Stimulated activated CD4-positive, alpha-beta T cell treated with anti-CD3 and anti-CD28 coated beads, TNF-alpha, amount 100 ng/mL, for 4 hours (primary cell): ENCODE results near the gene SPATA21.
"Not testable (repeated sequence)": the region's sequence is repeated elsewhere in the genome, so short reads cannot be mapped to it uniquely, and the experiment has no call there.

Experiments used
- DNase-seq, 3 experiments: peaks; one replicate each; pipeline ENCODE4 v3.0.0-alpha.2; 2020; ENCODE audit warnings: low read depth in 3 of 3

Gene SPATA21, protein sequence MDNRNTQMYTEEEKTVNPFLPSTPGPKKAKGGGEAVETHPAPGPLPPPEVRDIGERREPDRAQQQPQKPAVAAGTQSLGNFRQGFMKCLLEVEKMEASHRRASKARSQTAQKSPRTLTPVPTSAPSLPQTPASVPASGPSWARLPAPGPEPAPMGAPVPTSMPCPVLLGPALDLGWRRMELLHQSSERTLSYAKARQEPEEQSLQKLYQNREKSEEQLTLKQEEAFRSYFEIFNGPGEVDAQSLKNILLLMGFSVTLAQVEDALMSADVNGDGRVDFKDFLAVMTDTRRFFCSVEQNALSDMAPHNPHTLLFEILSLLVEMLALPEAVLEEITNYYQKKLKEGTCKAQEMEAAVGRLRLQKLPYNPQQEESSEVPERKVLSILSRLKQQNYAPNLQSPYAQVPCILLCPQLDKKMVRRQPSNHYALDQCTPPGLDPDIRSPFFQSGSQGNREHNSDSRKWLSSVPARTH

GRCh38 chr1:16436946-16437474, at the start of gene SPATA21:
Gene SPATA21, minus strand, starts transcription at chr1:16437424. Its CDS starts 6,053 bp downstream, at chr1:16431371.
- DNase-seq: no peak

DNA sequence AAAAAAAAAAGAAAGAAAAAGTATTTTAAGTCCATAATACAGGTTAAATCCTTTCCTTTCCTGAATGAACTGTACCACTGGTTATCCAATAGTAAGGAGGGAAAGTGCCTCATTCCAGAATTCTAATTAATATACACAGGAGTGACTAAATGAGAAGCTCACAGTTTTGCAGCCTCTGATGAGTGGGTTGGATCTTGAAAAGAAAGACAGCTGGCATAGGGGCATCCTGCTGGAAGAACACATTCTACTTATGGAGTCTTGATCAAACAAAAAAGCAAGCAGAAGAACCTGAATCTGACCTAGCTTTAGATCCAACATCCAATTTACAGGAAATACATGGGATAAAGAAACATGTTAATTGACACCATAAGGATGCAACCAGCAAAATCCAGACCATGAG, 49.8 kb upstream of the SPATA21 start:
- not testable (repeated sequence) for DNase-seq

GRCh38 chr1:16486316-16486715, 49.1 kb upstream of the SPATA21 start:
- not testable (repeated sequence) for DNase-seq

DNA sequence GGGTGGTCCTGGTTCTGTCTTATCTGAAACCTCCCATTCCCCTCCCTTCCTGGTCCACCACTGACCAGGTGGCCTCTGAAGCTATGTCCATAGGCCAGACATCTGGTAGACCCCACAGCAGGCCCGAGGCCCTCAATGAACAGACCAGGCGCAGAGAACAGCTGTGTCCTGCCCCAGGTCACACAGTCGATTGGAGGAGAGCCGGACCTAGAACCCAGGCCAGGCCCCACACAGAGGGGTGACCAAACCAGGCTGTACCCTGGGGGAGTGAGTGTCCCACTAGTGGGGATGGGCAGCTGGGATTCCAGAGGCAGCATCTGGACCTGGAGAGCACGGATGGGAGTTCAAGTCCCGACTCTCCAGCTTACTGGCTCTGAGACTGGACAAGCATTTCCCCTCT, 47.7 kb upstream of the SPATA21 start:
- DNase-seq: no peak

GRCh38 chr1:16484501-16484835, 47.2 kb upstream of the SPATA21 start:
- no peak for DNase-seq

GRCh38 chr1:16483639-16484500, 46.6 kb upstream of the SPATA21 start:
- DNase-seq: not testable (repeated sequence)

GRCh38 chr1:16483146-16483545, 45.9 kb upstream of the SPATA21 start:
- not testable (repeated sequence) for DNase-seq

- DNase-seq: no peak
These were observed 40.9 kb upstream of the SPATA21 start for GRCh38 chr1:16478091-16478490.

DNA sequence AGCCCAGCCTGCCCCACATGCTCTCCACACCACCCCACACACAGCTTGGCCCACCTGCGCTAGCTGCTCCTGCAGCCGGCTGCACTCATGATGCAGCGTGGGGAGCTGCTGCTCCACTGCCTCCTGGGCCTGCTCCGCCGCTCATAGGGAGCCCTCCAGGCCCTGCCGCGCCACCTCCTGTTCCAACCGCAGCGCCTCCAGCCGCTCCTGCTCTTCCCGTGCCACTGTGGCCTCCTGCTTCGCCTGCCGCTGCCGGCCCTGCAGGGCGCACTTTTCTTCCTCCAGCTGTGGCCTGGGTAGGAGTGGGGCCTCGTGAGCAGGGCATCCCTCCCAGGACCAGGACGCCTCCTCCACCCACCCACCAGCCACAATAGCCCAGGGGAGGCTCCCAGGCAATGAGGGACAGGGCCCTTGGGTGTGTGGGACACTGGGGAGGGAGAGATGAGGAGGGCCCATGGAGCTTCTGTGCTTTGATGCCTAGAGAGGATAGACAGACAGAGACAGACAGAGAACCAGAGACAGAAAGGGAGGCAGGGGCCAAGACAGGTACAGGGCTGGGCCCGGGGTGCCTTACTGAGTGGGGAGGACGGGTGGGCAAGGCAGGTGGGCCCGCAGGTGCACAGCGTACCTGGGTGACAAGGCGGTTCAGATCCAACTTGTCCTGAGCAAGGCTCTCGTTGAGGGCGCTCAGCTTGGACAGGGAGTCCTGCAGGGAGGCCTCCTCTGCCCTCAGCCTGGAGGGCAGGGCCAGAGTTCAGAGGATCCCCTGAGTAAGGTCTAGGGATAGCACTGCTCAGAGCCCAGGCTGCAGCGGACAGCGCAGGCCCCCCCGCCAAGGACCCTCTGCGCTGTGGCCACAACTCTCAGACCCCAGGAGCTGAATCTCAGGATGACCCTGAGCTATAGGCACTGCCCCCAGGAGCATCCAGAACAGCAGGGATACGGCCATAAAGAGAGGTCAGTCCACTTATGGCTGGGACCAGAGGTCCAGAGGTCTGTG, 38.8 kb upstream of the SPATA21 start:
- DNase-seq: not testable (repeated sequence)

GRCh38 chr1:16474891-16475290, 37.7 kb upstream of the SPATA21 start:
- not testable (repeated sequence) for DNase-seq

GRCh38 chr1:16474166-16474800, 37.1 kb upstream of the SPATA21 start:
- DNase-seq: no peak

GRCh38 chr1:16468558-16468957, 31.3 kb upstream of the SPATA21 start:
- DNase-seq: no peak

DNA sequence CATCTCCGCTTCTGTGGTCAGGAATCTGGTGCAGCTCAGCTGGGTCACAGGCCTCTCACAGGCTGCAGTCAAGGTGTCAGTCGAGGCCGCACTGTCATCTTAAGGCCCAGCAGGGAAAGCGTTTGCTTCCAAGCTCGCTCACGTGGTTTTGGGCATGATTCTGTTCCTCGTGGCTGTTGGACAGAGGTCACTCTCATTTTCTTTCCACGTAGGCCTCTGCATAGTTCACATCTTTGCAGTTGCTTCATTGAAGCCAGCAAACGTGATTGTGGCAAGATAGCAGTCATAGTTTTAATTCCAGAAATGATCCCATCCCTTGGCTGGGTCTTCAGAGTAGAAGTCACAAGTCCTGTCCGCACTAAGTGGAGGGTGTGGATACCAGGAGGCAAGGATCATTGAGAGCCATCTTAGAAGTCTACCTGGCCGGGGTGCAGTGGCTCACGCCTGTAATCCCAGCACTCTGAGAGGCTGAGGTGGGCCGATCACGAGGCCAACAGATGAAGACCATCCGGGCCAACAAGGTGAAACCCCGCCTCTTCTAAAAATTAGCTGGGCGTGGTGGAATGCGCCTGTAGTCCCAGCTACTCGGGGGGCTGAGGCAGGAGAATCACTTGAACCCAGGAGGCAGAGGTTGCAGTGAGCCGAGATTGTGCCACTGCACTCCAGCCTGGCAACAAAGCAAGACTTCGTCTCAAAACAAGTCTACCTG, 27.8 kb upstream of the SPATA21 start:
- no peak for DNase-seq

DNA sequence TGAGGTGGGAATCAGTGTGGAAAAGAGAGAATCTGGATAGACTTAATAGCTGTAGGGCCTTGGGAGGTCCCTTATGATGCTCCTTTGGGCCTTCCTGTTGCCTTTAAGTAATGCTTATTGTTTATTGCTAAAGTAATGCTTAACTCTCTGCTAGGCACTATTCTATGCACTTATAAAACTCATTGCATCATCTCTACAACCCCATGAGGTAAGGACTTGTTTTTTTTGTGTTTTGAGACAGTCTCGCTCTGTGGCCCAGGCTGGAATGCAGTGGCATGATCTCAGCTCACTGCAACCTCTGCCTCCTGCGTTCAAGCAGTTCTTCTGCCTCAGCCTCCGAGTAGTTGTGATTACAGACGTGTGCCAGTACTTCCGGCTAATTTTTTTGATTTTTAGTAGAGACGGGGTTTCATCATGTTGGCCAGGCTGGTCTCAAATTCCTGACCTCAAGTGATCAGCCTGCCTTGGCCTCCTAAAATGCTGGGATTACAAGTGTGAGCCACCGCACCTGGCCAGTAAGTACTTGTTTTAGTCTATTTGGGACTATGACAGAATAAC, 25.6 kb upstream of the SPATA21 start:
- no peak for DNase-seq

DNA sequence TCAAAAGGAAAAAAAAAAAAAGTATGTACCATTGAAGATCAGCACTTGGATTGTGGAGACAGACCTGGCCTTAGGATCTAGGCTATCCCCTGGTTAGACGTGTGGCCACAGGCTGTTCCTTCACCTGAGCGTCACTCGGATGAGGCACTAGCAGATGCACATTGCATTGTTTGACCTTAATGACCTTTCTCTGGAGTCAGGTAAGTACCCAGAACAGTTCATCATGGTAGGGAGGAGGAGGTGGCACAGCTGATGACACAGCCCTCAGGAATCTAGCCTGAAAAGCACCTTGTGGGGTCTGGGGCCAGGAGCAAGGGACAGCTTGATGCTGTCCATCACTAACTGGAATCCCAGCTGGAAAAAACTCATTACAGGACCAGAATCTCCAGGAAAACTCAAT, 24.5 kb upstream of the SPATA21 start:
- no peak for DNase-seq

- no peak for DNase-seq
These were observed 22.2 kb upstream of the SPATA21 start for GRCh38 chr1:16459352-16459925.

DNA sequence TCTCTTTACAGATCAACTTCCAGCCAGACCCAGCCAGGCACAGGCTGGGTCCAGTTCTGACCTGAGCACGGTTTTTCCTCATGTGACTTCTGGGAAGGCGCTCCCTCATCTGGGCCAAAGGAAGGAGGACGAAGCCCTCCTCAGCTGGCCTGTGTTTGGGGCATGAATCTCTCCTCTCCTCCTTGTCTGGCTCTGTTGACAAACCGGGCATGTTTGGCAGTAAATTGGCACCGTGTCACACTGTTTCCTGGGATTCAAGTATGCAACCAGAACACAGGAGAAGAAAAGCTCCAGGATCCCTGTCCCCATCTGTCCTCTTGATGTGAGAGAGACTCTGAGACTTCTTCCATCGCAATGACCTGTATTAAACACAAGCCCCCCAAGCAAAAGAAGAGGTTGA, 21.6 kb upstream of the SPATA21 start:
- no peak for DNase-seq

GRCh38 chr1:16456151-16456550, 18.9 kb upstream of the SPATA21 start:
- DNase-seq: not testable (repeated sequence)

DNA sequence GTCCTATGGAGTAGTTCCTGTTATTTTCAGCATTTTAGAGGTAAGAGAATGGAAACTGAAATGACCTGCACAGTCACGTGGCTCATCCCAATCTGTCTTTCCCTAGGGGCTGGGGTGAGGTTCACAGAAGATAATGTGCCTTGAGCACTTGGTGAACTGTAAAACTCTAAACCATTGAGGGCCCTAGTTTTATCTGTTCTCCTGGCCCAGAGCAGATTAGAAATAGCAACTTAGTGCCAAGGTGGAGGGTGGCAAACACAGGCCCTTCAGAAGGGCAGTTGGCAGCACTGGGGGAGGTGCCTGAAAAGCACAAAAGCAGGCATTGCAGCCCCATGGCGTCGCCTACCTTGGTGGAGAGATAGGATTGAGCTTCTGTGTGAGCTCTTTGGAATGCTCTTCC, 17.7 kb upstream of the SPATA21 start:
- DNase-seq: not testable (repeated sequence)
